ENCODE results near the gene MBD3L5.
"Not testable (repeated sequence)": the region's sequence is repeated elsewhere in the genome, so short reads cannot be mapped to it uniquely, and the experiment has no call there.

DNA sequence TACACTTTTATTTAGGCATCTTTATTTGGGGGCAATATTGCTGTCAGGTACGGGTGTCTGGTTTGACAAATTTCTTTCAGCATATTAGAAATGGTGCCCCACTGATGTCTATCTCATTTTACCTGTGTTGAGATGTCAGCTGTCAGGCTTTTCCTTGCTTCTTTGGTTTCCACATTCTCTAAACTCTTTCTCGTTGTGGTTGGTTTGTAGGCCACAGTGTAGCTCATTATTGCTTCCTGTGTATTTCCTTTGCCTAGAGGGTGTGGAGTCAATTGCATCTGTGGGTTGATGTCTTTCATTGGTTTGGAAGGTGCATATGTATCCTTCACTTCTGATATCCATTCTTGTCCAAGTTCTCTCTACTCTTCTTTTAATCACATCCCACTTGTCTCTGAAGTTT lies 29.6 kb downstream of the MBD3L5 start:
- TF ChIP-seq, protein P1, sequence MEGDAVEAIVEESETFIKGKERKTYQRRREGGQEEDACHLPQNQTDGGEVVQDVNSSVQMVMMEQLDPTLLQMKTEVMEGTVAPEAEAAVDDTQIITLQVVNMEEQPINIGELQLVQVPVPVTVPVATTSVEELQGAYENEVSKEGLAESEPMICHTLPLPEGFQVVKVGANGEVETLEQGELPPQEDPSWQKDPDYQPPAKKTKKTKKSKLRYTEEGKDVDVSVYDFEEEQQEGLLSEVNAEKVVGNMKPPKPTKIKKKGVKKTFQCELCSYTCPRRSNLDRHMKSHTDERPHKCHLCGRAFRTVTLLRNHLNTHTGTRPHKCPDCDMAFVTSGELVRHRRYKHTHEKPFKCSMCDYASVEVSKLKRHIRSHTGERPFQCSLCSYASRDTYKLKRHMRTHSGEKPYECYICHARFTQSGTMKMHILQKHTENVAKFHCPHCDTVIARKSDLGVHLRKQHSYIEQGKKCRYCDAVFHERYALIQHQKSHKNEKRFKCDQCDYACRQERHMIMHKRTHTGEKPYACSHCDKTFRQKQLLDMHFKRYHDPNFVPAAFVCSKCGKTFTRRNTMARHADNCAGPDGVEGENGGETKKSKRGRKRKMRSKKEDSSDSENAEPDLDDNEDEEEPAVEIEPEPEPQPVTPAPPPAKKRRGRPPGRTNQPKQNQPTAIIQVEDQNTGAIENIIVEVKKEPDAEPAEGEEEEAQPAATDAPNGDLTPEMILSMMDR (IDR thresholded peaks at IDR 0.05; ENCODE audit: low read length): not testable (repeated sequence)
- not testable (repeated sequence) for TF ChIP-seq EZH2 (optimal IDR thresholded peaks at IDR 0.05; ENCODE audit: low read depth, low read length)

Data from MM.1S (cell line).